Upper lobe of left lung (tissue), 6 donors: Measurements from ENCODE around the gene RNU6-9. TPM values are rescaled to one million over a fixed set of nuclear protein-coding genes. Genes with fewer than 3 reads are reported as not detected.
"Not testable (repeated sequence)": the region's sequence is repeated elsewhere in the genome, so short reads cannot be mapped to it uniquely, and the experiment has no call there.

Experiments
- ATAC-seq, 2 donors: fragments of 200-7000 bp; cut with Tn5 transposase; one replicate each; pipeline ENCODE4 v1.9.1; 2022; ENCODE audit warnings: mild to moderate bottlenecking in 2 of 2, moderate library complexity in 2 of 2; ENCODE audit not compliant: low FRiP score in 2 of 2
- DNase-seq, 2 donors: peaks; one replicate each; pipeline ENCODE4 v3.0.0-alpha.2; 2019 to 2020
- H3K27ac ChIP-seq, 4 donors: fragments of 200-600 bp; sonication (generic); one replicate each; pipeline ENCODE4 v1.5.1; 2016 to 2019
- H3K27me3 ChIP-seq, 4 donors: fragments of 200-600 bp; sonication (generic); one replicate each; pipeline ENCODE4 v1.5.1; 2017 to 2019
- H3K36me3 ChIP-seq, 4 donors: fragments of 200-600 bp; sonication (generic); one replicate each; pipeline ENCODE4 v1.5.1; 2016 to 2019
- H3K4me1 ChIP-seq, 4 donors: fragments of 200-600 bp; sonication (generic); one replicate each; pipeline ENCODE4 v1.5.1; 2018 to 2019
- H3K4me3 ChIP-seq, 4 donors: fragments of 200-600 bp; sonication (generic); one replicate each; pipeline ENCODE4 v1.5.1; 2017 to 2019; ENCODE audit warnings: mild to moderate bottlenecking in 2 of 4, moderate library complexity in 1 of 4
- H3K9me3 ChIP-seq, 4 donors: fragments of 200-600 bp; sonication (generic); one replicate each; pipeline ENCODE4 v1.5.1; 2018 to 2019
- CTCF ChIP-seq, 6 experiments: fragments of 450-650 bp in 4 of 6; fragments of 200-600 bp in 2 of 6; sonication (generic) in 2 of 6; IDR thresholded peaks; one replicate each; pipeline ENCODE4 v1.5.1; 2016 to 2019; ENCODE audit warnings: antibody characterized with exemption in 6 of 6
- EP300 ChIP-seq, 4 donors: sonication (generic); formaldehyde crosslinking; IDR thresholded peaks; one replicate each; pipeline ENCODE4 v1.5.1; 2017; ENCODE audit warnings: antibody characterized with exemption in 4 of 4, control low read depth in 2 of 4
- POLR2A ChIP-seq, 4 donors: fragments of 450-650 bp; IDR thresholded peaks; one replicate each; pipeline ENCODE4 v1.5.1; 2016 to 2017; ENCODE audit warnings: antibody characterized with exemption in 4 of 4, mild to moderate bottlenecking in 2 of 4
- POLR2AphosphoS5 ChIP-seq, 2 donors: sonication (generic); formaldehyde crosslinking; IDR thresholded peaks; one replicate each; pipeline ENCODE4 v1.5.1; 2017; ENCODE audit warnings: antibody characterized with exemption in 2 of 2
- WGBS, 2 donors: methylation state at CpG; one replicate each; pipeline ENCODE4 v1.1.5; 2017 to 2018; 5-methylcytosine and 5-hydroxymethylcytosine counted together
- total RNA-seq, 6 donors: library from RNA; depleted of rRNA in 4 of 6; stranded (reverse); fragments of >200 nt in 4 of 6; gene quantifications; one replicate each; pipeline versions ENCODE4 v1.1.0 to v1.2.1, GENCODE V29; 2016 to 2021
- donor health status: DM: no; HTN: no; CAD: no; lungs with moderate emphysema.
- donor health status: DM: no; HTN: yes; CAD: no; lungs with severe emphysema.

Gene RNU6-9
- total RNA-seq, 6 donors from 2014 or later = not detected

DNA sequence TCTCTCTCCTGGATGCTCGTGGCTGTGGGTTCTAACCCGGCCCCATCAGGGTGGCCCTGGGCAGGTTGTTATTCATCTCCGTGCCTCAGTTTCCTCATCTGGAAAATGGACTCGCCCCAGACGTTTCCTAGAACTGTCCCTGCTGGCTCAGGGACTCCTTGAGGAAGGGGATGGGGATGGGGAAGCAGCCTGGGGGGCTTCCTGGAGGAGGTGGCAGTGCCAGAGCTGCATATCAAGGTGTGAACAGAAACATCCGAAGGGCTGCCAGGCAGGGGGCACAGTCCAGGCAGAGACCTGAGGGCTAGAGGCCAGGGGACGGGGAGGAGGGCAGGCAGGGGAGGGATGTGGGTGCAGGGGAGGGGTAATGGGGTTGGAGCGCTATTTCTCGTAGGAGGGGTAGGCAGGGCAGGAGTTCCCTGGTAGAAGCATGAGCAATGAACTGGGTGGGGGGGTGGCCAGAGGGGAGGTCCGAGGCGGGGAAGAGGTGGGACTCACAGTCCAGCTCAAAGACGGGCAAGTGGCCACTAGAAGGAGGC is 44.8 kb upstream of the RNU6-9 start:
- TF ChIP-seq POLR2A (IDR thresholded peaks at IDR 0.05) (no peak), CTCF (IDR thresholded peaks at IDR 0.05) (no peak), POLR2AphosphoS5 (IDR thresholded peaks at IDR 0.05) (no peak), EP300 (IDR thresholded peaks at IDR 0.05) (no peak)
- Histone ChIP-seq H3K27ac (no peak overlapping the region), H3K9me3 (no peaks in the 10 kb centered on the region), H3K4me1 (peaks cover 15 to 40% (median 24%) of the 10 kb centered on the region in 4 donors), H3K4me3 (no peak overlapping the region), H3K27me3 (peaks cover 0 to 32% (median 13%) of the 10 kb centered on the region in 4 donors), H3K36me3 (no peaks in the 10 kb centered on the region)
- ATAC-seq = peak in 1 of 2 donors; percentile 56
- WGBS, 2 donors = 39 to 40% methylated on average over 10 to 12 of the region's 12 CpGs
- DNase-seq = no peak

GRCh38 chr19:849195-849594 is 44.1 kb upstream of the RNU6-9 start:
- not testable (repeated sequence) for H3K4me3 ChIP-seq, H3K27ac ChIP-seq, ATAC-seq, H3K36me3 ChIP-seq, DNase-seq, H3K9me3 ChIP-seq
- 77 to 85% methylated on average over 8 of the region's 8 CpGs for WGBS, 2 donors
- peaks cover 9 to 33% (median 18%) of the 10 kb centered on the region in 4 donors for H3K4me1 ChIP-seq
- H3K27me3 ChIP-seq = peaks cover 0 to 26% (median 8%) of the 10 kb centered on the region in 4 donors

DNA sequence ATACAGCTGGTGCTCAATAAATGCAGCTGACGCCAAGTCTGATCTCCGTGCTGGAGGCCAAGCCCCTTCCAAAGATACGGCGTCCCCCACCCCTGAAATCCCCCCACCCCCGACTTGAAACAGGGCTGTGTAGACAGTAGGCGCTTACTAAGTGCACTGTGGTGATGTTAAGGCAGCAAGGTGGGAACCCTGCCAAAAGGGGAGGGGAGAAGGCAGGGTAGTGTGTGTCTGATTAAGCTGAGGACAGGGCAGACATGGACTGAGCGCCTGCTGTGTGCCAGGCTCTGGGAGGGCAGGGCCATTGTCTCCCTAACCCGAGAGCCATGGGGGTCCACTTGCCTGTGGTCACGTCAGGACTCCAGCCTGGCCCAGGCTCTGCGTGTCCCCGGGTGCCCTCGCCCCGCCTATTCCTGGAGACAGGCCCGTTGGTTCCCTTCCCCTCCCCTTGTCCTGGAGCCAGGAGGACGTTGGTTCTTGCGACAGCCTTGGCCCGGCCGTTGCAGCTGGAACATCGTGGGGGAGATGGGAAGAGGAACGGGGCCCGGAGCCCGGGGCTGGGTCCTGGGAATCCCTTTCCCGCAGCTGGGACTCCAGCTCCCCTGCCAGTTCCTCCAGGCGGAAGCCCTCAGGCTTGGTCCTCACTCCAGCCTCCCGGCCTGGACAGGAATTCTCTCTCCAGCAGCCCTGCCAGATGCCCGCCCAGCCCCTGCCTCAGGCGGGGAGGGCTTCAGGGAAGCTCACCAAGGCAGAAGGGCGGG is 42.9 kb upstream of the RNU6-9 start:
- Histone ChIP-seq H3K4me3 (no peak overlapping the region), H3K27me3 (peaks cover 0 to 23% (median 8%) of the 10 kb centered on the region in 4 donors), H3K4me1 (peaks cover 9 to 29% (median 18%) of the 10 kb centered on the region in 4 donors), H3K27ac (peak overlapping the region; percentile 68 to 79 (median 76)), H3K36me3 (no peaks in the 10 kb centered on the region), H3K9me3 (no peaks in the 10 kb centered on the region)
- no peak for TF ChIP-seq CTCF (IDR thresholded peaks at IDR 0.05)
- TF ChIP-seq POLR2AphosphoS5 (IDR thresholded peaks at IDR 0.05) = peak; percentile 91
- TF ChIP-seq EP300 (IDR thresholded peaks at IDR 0.05) = peak in 3 of 4 donors; percentile 63 to 91 (median 85)
- TF ChIP-seq POLR2A (IDR thresholded peaks at IDR 0.05) = peak in 1 of 4 donors; percentile 27
- 20 to 39% methylated on average over 11 to 24 of the region's 28 CpGs for whole genome bisulfite sequencing, 2 donors
- DNase-seq (peak; percentile 92 to 93), ATAC-seq (peak; percentile 86 to 92)

- 38 to 53% methylated on average over 6 to 12 of the region's 13 CpGs for WGBS, 2 donors
- H3K4me1 ChIP-seq = peaks cover 9 to 29% (median 18%) of the 10 kb centered on the region in 4 donors
- ATAC-seq (no peak), DNase-seq (no peak)
- peaks cover 0 to 21% (median 8%) of the 10 kb centered on the region in 4 donors for H3K27me3 ChIP-seq
- no peaks in the 10 kb centered on the region for H3K9me3 ChIP-seq
- H3K36me3 ChIP-seq = no peaks in the 10 kb centered on the region
- no peak overlapping the region for H3K4me3 ChIP-seq
- peak overlapping the region; percentile 68 to 79 (median 76) for H3K27ac ChIP-seq
- no peak for TF ChIP-seq EP300 (IDR thresholded peaks at IDR 0.05)
- no peak for TF ChIP-seq CTCF (IDR thresholded peaks at IDR 0.05)
- TF ChIP-seq POLR2A (IDR thresholded peaks at IDR 0.05) = no peak
- no peak for TF ChIP-seq POLR2AphosphoS5 (IDR thresholded peaks at IDR 0.05)
Measured at GRCh38 chr19:850979-851335, 42.3 kb upstream of the RNU6-9 start.

DNA sequence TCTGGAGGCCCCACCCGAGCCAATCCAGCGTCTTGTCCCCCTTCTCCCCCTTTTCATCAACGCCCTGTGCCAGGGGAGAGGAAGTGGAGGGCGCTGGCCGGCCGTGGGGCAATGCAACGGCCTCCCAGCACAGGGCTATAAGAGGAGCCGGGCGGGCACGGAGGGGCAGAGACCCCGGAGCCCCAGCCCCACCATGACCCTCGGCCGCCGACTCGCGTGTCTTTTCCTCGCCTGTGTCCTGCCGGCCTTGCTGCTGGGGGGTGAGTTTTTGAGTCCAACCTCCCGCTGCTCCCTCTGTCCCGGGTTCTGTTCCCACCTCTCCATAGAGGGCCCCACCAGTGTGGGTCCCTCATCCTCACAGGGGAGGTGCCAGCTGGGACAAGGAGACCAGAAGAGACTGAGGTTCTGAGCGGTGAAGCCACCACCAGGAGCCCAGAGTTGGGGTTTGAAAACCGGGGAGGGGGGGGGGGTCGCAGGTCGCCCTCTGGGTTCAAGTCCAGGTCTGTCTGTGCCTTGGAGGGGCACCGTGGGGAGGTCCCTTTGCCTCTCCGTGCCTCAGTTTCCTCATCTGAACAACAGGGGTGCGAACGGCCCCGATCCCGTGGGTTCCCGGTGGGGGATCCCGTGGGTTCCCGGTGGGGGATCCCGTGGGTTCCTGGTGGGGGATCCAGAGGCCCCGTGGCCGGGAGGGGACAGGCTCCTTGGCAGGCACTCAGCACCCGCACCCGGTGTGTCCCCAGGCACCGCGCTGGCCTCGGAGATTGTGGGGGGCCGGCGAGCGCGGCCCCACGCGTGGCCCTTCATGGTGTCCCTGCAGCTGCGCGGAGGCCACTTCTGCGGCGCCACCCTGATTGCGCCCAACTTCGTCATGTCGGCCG is 40.9 kb upstream of the RNU6-9 start, which contains the start of gene ELANE:
Gene ELANE (plus strand): TSS at position 168 of the 878 bp plus-strand sequence. CDS start 26 bp downstream, at position 194.
- Histone ChIP-seq H3K4me3 (peak within 1 kb of the TSS in 3 of 4 donors; percentile 7 to 19 (median 10)), H3K27me3 (peaks cover 0 to 15% (median 8%) of the 10 kb centered on the region in 4 donors), H3K9me3 (no peaks in the 10 kb centered on the region), H3K27ac (peak within 1 kb of the TSS; percentile 68 to 79 (median 76)), H3K36me3 (no peaks in the 10 kb centered on the region), H3K4me1 (peaks cover 9 to 29% (median 18%) of the 10 kb centered on the region in 4 donors)
- no peak for ATAC-seq
- peak in 1 of 2 donors; percentile 85 for DNase-seq
- WGBS, 2 donors = 56 to 62% methylated on average over 17 to 39 of the region's 55 CpGs
- TF ChIP-seq EP300 (IDR thresholded peaks at IDR 0.05) (no peak), POLR2A (IDR thresholded peaks at IDR 0.05) (no peak), POLR2AphosphoS5 (IDR thresholded peaks at IDR 0.05) (no peak), CTCF (IDR thresholded peaks at IDR 0.05) (no peak)
